ENCODE measurements around the gene COL16A1.

Gene COL16A1

GRCh38 chr1:31703431-31704270 is at the start of gene COL16A1:
COL16A1 (minus strand) TSS chr1:31704017; CDS start chr1:31702193, 1,824 bp downstream.
- TF ChIP-seq GATA3 (IDR thresholded peaks at IDR 0.05; ENCODE audit: low read depth, low read length) (no peak), GATA2 (IDR thresholded peaks at IDR 0.05; ENCODE audit: low read depth, low read length) (no peak)

GRCh38 chr1:31752952-31753475 is 49.2 kb upstream of the COL16A1 start:
- TF ChIP-seq GATA2 (IDR thresholded peaks at IDR 0.05; ENCODE audit: low read depth, low read length) (no peak), GATA3 (IDR thresholded peaks at IDR 0.05; ENCODE audit: low read depth, low read length) (no peak)

GRCh38 chr1:31752258-31752657 is 48.4 kb upstream of the COL16A1 start:
- TF ChIP-seq GATA3 (IDR thresholded peaks at IDR 0.05; ENCODE audit: low read depth, low read length) (no peak), GATA2 (IDR thresholded peaks at IDR 0.05; ENCODE audit: low read depth, low read length) (no peak)

- no peak for TF ChIP-seq GATA2 (IDR thresholded peaks at IDR 0.05; ENCODE audit: low read depth, low read length)
- TF ChIP-seq GATA3 (IDR thresholded peaks at IDR 0.05; ENCODE audit: low read depth, low read length): no peak
Measured at GRCh38 chr1:31751822-31752241, 48.0 kb upstream of the COL16A1 start.

GRCh38 chr1:31750858-31751510 is 47.2 kb upstream of the COL16A1 start:
- TF ChIP-seq GATA2 (IDR thresholded peaks at IDR 0.05; ENCODE audit: low read depth, low read length) (no peak), GATA3 (IDR thresholded peaks at IDR 0.05; ENCODE audit: low read depth, low read length) (no peak)

GRCh38 chr1:31749785-31750735 is 46.2 kb upstream of the COL16A1 start:
- TF ChIP-seq GATA2 (IDR thresholded peaks at IDR 0.05; ENCODE audit: low read depth, low read length): no peak
- TF ChIP-seq GATA3 (IDR thresholded peaks at IDR 0.05; ENCODE audit: low read depth, low read length): no peak

GRCh38 chr1:31748365-31748764 is 44.5 kb upstream of the COL16A1 start:
- TF ChIP-seq GATA3 (IDR thresholded peaks at IDR 0.05; ENCODE audit: low read depth, low read length) (no peak), GATA2 (IDR thresholded peaks at IDR 0.05; ENCODE audit: low read depth, low read length) (peak; percentile 42; the same call in 1 of the 2 replicates)

- no peak for TF ChIP-seq GATA3 (IDR thresholded peaks at IDR 0.05; ENCODE audit: low read depth, low read length)
- TF ChIP-seq GATA2 (IDR thresholded peaks at IDR 0.05; ENCODE audit: low read depth, low read length): no peak
Measured at GRCh38 chr1:31747304-31747703, 43.5 kb upstream of the COL16A1 start.

GRCh38 chr1:31746687-31747086 is 42.9 kb upstream of the COL16A1 start:
- TF ChIP-seq GATA2 (IDR thresholded peaks at IDR 0.05; ENCODE audit: low read depth, low read length) (no peak), GATA3 (IDR thresholded peaks at IDR 0.05; ENCODE audit: low read depth, low read length) (no peak)

GRCh38 chr1:31745946-31746670 is 42.3 kb upstream of the COL16A1 start:
- TF ChIP-seq GATA3 (IDR thresholded peaks at IDR 0.05; ENCODE audit: low read depth, low read length) (no peak), GATA2 (IDR thresholded peaks at IDR 0.05; ENCODE audit: low read depth, low read length) (no peak)

GRCh38 chr1:31745096-31745945 is 41.5 kb upstream of the COL16A1 start:
- TF ChIP-seq GATA2 (IDR thresholded peaks at IDR 0.05; ENCODE audit: low read depth, low read length): no peak
- no peak for TF ChIP-seq GATA3 (IDR thresholded peaks at IDR 0.05; ENCODE audit: low read depth, low read length)

All from SH-SY5Y (cell line).